GM19023 (cell line): Measurements from ENCODE around the gene PHACTR4.
"Not testable (repeated sequence)": the region's sequence is repeated elsewhere in the genome, so short reads cannot be mapped to it uniquely, and the experiment has no call there.

ENCODE experiments used
- ATAC-seq: cut with Tn5 transposase; IDR thresholded peaks from one replicate; pipeline ENCODE4 v1.9.1; 2021; ENCODE audit warnings: mild to moderate bottlenecking, moderate library complexity; ENCODE audit not compliant: unreplicated experiment

Gene PHACTR4

DNA sequence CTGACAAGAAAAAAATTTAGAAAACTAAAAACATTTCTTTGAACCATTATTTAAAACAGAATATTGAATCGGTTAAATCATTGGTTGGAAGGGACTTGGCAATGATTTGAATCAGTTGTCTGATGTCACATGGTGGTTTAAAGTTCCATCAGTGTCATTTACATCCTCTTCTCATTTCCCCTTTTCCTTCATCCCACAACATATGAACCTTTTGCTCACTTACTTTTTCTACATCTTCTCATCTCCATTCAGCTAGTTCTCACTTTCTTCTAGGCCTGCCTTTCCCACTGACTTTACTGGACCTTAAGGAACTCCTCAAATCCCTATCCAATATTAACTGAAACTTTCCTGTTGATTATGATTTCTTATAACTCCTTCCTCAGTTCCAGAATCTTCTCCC, 58.5 kb downstream of the PHACTR4 start:
- no peak for ATAC-seq

DNA sequence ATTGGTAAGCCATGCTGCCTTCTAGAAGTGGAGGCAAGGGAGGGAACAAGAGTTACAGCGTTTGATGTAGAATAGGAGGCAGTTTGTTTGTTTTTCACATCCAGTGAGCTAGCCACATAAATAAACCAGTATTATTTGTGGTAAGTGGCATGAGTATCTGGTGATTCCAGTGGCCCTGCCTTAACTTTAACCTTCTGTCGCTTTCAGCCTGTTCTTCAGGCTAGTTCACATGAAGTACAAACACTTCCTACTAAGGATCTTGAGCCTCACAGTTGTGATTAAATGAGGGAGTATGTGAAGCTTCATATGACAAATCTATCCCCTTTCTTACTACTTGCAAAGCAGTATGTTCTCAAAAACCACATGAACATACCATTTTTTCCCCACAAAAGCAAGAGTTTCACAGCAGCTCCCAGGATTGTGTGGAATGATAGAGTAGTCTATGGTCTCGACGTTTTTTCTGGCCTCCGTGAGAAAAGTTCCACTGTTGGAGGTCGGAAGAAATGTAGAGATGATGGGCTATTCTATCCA, 59.5 kb downstream of the PHACTR4 start:
- no peak for ATAC-seq

DNA sequence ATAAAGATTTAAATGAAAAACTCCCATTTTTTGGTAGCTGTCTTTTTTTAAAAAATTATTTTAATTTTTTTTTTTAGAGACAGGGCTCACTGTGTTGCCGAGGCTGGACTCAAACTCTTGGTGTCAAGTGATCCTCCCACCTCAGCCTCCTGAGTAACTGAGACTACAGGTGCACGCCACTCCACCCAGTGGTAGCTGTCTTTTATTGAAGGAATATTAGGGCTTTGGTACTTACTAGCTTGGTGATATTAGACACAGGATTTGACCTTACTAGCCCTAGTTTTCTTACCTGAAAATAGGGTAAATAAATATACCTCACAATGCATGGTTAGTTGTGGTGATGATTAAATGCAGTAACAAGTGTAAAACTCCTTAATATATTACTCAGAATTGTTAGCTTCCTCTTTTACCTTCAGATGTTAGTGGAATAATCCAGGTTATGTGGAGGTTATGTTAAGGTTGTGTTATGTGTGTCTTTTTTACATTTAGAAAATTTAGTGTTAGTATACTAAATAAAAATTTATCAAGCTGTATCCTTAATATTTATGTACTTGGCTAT, 66.8 kb downstream of the PHACTR4 start:
- no peak for ATAC-seq

DNA sequence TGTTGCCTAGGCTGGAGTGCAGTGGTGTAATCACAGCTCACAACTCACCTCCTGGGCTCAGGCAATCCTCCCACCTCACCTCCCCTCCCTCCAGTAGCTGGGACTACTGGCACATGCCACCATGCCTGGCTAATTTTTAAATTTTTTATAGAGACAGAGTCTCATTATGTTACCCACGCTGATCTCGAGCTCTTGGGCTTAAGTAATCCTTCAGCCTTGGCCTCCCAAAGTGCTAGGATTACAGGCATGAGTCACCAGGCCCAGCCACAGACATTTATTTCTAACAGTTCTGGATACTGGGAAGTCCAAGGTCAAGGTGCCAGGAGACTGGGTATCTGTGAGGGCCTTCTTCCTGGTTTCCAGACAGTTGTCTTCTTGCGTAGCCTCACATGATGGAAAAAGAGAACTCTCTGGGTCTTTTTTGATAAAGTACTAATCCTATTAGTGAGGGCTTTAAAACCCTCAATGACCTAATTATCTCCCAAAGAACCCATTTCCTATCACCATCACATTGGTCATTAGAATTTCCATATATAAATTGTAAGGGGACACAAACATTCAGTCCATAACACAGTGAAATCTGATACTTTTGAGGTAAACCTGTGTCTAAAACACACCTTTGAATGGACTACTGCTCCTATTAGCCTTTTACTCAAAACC, 67.9 kb downstream of the PHACTR4 start:
- ATAC-seq: no peak

DNA sequence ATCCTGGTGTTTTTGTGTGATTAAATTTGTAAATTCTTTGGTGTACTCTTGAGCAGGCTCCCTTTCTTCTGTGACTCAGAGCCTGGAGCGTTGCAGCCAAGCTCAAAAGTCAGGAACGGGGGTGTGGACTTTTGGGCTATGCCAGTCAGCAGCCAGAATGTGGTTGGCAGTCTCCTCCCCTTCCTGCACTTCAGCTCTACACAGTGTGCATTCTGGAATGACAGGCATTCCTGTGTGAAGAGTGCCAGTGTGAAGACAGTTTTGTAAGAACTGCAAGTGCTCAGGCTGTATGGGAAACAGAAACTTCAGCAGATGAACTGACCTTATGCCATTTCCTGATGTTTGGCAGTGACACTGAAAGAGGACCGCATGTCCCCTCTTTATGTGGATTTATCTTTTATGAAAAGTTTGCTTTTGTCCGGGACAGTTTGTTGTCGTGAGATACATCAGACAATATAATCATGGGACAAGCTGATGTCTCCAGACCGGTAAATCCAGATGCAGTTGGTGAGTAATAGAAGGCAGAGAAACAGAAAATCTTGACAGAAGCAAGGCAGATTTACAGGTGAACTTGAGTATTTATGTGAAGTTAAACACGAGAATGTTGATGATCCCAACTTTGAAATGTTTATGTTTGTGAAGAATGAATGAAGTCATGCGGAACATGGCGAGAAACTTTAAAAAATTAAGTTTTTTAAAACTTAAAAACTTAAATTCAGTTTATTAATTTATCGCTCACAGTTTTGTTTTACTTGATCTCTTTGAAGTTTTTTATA, 68.6 kb downstream of the PHACTR4 start:
- ATAC-seq: no peak

DNA sequence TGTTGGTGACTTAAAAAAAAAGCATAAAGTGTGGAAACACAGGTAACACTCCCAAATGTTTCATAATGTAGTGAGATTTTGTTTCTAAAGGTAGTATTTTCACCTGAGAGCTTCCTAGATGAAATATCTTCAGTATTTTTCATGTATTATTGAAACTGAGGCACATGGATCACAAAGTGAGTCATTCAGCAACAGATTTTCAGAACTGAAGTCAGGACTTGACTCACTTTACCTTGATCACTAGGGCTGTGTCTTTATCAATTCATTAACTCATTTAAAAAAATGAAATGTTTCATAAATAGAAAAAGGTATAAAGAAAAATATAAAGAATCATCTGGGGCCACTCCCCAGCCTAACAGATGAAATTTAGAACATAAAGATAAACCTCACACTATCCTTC, 69.8 kb downstream of the PHACTR4 start:
- no peak for ATAC-seq

DNA sequence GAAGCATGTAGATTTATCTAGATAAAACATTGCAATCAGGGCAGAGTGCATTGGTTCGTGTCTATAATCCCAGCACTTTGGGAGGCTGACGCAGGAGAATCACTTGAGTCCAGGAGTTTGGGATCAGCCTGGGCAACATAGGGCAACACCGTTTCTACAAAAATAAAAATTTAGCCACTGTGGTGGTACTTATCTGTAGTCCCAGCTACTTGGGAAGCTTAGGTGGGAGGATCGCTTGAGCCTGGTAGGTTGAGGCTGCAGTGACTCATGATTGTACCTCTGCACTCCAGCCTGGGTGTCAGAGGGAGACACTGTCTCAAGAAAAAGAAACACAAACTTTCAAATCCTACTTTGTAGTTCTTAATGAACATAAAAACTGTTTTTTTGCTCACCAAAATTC, 72.1 kb downstream of the PHACTR4 start:
- no peak for ATAC-seq

DNA sequence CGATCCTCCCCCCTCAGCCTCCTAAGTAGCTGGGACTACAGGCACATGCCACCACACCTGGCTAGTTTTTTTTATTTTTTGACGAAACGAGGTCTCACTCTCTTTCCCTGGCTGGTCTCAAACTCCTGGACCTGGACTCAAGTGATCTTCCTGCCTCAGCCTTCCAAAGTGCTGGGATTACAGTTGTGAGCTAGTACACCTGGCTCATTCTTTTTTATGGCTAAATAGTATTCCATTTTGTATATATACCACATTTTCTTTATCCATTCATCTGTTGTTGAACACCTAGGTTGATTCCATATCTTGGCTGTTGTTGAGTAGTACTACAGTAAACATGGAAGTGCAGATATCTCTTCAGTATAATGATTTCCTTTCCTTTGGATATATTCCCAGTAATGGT, 74.0 kb downstream of the PHACTR4 start:
- ATAC-seq: no peak

DNA sequence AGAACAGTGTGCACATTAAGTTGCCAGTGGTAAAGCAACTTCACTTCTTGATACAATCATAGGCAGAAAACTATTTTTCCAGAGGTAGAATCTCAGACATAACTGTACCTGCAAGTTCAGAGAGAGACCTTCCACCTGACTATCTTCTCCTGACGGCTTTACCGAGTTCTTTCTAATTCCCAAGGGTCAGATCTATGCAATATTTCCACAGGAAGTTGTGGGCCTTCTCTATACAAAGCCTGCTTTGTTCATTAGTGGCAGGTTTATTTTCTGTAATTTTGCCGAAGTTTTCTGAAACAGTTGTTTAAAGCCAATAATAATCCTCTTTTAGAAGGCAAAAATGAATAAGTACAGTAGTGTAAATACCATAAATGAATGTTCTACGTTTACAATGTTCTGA, 78.1 kb downstream of the PHACTR4 start:
- no peak for ATAC-seq

DNA sequence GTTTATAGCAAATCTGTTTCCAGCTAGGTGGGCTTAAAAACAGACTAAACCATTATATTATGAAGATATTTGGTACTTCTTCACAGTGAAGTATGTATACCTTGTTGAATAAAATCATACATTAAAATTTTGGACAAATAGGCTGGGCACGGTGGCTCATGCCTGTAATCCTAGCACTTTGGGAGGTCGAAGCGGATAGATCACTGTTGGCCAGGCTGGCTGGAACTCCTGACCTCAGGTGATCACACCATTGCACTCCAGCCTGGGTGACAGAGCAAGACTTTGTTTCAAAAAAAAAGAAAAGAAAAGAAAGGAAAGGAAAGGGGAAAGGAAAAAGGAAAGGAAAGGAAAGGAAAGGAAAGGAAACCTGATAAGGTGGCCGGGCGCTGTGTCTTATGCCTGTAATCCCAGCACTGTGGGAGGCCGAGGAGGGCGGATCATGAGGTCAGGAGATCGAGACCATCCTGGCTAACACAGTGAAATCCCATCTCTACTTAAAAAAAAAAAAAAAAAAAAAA, 78.6 kb downstream of the PHACTR4 start:
- ATAC-seq: not testable (repeated sequence)

DNA sequence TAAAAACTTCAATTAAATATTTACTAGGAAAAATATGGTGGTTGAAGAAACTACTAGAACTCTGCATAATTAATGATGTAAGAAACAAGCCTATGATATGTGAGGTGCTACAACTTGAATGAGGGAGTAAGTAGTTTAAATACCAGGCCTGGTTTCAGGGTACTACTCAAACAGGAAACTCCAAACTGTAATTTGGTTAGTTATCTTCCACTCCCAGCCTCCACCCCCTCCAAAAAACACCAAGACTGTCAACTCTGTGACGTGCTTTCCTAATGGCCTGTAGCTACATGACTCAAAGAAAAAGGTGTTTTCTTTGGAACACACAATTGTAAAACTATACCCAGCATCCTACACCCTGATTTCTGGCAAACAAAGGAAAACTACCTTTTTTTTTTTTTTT, 80.4 kb downstream of the PHACTR4 start:
- no peak for ATAC-seq

DNA sequence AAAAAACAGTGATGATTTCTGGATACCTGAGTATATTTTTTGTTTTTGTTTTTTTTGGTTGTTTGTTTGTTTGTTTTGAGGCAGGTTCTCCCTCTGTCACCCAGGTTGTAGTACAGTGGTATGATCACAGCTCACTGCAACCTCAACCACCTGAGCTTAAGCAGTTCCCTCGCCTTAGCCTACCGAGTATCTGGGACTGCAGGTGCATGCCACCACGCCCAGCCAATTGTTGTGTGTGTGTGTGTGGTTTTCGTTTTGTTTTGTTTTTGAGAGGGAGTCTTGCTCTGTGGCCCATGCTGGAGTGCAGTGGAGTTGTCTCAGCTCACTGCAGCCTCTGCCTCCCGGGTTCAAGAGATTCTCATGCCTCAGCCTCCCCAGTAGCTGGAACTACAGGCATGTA, 81.0 kb downstream of the PHACTR4 start:
- ATAC-seq: no peak

DNA sequence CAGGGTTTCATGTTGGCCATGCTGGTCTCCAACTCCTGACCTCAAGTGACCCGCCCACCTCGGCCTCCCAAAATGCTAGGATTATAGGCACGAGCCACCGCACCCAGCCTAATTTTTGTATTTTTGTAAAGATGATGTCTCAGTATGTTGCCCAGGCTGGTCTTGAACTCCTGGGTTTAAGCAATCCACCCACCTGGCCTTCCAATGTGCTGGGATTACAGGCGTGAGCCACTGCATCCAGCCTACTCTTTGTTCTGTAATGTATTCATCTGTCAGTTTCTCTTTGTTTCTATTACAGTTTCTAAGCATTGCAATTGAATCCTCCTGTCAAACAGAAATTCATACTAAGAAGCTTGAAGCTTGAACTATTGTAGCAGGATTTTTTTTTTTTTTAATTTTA, 81.5 kb downstream of the PHACTR4 start:
- ATAC-seq: no peak

DNA sequence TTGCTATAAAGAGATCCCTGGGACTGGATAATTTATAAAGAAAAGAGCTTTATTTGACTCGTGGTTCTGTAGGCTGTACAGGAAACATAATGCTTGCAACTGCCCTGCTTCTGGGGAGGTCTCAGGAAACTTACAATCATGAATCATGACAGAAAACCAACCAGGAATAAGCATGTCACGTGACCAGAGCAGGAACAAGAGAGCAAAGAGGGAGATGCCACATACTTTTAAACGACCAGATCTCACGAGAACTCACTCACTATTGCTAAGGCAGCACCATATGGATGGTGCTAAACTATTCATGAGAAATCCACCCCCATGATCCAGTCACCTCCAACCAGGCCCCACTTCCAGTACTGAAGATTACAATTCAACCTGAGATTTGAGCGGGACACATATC, 86.5 kb downstream of the PHACTR4 start:
- ATAC-seq: no peak

DNA sequence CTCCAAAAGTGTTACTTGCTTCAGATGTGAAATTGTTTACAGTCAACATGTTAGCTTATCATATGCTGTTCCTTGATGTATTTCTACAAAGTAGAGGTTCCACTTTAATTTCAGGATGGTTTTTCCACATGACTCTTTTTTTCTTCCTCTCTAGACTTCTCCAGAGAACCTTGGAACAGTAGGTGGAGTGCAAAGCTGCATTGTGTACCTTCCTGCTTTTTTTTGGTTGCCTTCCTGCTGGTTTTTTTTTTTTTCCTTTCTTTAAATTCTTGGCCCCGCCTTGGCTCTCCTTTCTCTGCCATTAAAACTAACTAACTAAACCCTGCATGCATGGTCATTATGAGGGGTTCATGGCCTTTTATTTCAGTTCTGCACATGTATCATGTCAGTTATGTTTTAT, 88.1 kb downstream of the PHACTR4 start:
- no peak for ATAC-seq

DNA sequence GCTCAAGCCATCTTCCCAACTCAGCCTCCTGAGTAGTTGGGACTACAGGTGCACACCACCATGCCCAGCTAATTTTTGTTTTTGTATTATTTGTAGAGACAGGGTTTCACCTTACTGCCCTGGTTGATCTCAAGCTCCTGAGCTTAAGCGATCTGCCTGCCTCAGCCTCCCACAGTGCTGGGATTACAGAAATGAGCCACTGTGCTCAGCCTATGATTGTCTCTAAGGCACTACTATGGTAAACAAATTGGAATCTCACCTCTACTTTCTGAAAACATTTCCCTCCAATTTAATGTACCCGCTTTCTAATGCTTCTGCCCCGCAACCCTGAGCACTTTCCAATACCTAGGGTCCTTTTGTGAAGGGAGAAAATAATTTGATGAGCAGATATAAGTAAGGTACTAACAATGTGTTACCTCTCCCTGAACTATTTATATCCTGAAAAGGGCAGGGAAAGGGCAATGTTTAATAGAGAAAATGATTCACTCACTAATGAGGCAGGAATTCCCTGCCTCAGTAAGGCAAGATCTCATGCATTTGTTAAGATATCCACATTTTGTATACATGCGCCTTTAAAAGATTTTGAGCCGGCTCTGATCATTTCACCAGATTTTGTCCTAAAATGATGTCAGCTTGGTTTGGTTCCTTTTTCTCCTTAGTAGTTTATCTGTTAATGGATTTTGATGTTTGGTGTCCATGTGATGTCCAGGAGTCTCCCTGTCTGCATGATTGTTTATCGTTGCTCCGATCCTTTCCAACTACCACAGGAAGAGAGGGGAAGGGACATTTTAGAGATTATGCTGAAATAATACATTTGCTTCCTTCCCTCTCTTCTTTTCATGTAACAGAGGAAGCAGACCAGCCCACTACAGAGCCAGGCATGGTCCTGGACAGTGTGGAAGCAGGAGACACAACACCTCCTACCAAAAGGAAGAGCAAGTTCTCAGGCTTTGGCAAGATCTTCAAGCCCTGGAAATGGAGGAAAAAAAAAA, 89.0 kb downstream of the PHACTR4 start:
- ATAC-seq: no peak

DNA sequence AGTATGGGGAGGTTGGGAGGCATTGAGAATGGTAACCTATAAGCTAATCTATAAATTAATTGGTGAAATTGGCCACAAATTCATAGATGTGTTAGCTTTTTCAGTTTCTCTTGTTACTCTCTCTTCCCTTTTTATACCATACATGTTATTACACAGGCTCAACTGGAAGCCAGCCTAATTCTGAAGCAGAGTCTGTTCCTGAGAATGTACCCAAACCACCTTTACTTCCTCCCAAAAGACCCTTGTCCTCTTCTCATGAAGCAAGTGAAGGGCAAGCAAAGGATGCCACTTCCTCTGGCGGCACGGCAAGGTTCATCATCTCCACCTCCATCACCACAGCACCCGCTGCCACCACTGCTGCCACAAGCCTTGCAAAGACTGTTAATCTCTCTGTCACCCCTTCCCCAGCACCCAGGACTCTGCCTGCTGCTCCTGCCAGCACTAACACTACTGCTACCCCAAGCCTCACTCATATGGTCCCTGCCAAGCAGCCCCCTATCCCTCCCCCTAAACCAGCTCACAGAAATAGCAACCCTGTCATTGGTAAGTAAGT, 96.8 kb downstream of the PHACTR4 start:
- ATAC-seq: no peak

DNA sequence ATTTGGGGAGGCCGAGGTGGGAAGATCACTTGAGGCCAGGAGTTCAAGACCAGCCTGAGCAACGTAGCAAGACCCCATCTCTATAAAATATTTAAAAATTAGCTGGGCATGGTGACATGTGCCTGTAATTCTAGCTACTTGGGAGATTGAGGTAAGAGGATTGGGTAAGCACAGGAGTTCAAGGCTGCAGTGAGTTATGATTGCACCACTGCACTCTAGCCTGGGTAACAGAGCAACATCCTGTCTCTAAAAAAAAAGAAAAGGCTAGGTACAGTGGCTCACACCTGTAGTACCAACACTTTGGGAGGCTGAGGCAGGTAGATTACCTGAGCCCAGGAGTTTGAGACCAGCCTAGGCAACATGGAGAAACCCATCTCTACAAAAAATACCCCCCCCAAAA, 100.6 kb downstream of the PHACTR4 start:
- no peak for ATAC-seq

DNA sequence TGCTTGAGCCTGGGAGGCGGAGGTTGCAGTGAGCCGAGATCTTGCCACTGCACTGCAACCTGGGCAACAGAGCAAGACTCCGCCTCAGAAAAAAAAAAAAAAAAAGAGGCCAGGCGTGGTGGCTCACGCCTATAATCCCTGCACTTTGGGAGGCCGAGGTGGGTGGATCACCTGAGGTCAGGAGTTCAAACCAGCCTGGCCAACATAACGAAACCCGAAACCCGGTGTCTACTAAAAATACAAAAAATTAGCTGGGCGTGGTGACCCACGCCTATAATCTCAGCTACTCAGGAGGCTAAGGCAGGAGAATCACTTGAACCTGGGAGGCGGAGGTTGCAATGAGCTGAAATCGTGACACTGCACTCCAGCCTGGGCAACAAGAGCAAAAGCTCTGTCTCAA, 110.0 kb downstream of the PHACTR4 start:
- ATAC-seq: not testable (repeated sequence)

DNA sequence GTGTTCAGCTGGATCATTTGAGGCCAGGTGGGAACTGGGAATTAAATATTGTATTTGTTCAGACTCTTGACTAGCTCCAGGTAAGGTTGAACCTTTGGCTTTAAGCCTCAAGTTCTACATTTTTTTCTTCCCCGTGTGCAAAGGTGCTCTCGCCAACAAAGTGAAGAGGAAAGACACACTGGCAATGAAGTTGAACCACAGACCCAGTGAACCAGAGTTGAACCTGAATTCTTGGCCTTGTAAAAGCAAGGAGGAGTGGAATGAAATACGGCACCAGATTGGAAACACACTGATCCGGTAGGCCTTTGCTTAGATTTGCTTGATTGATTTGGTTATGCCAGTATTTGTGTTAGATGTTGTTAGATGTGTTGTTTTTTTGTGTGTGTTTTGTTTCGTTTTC, 110.8 kb downstream of the PHACTR4 start:
- no peak for ATAC-seq
